Measurements from ENCODE around the gene CENPL.

Gene CENPL, protein sequence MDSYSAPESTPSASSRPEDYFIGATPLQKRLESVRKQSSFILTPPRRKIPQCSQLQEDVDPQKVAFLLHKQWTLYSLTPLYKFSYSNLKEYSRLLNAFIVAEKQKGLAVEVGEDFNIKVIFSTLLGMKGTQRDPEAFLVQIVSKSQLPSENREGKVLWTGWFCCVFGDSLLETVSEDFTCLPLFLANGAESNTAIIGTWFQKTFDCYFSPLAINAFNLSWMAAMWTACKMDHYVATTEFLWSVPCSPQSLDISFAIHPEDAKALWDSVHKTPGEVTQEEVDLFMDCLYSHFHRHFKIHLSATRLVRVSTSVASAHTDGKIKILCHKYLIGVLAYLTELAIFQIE

GRCh38 chr1:173824315-173825081 is at the start of gene CENPL, which contains the start of gene DARS2:
TSS of gene CENPL (minus strand) at chr1:173824883. CDS start at chr1:173811299, 13,584 bp downstream.
TSS of gene DARS2 (plus strand) at chr1:173824673. CDS start at chr1:173825230, 557 bp downstream.
- Histone ChIP-seq H3K9ac (ENCODE audit: low read length) (peak within 1 kb of the TSS; percentile 97), H3K4me1 (ENCODE audit: control insufficient read depth, low read depth, low read length) (peaks cover 6% of the 10 kb centered on the region), H3K27me3 (ENCODE audit: control insufficient read depth, insufficient read depth, low read length) (no peaks in the 10 kb centered on the region), H3K27ac (ENCODE audit: low read length) (peak within 1 kb of the TSS; percentile 90), H3K9me3 (ENCODE audit: control insufficient read depth, low read depth, low read length) (no peaks in the 10 kb centered on the region), H3K36me3 (ENCODE audit: control insufficient read depth, low read depth, low read length) (peaks cover 5% of the 10 kb centered on the region), H3K4me3 (ENCODE audit: low read length) (peak within 1 kb of the TSS; percentile 97)

DNA sequence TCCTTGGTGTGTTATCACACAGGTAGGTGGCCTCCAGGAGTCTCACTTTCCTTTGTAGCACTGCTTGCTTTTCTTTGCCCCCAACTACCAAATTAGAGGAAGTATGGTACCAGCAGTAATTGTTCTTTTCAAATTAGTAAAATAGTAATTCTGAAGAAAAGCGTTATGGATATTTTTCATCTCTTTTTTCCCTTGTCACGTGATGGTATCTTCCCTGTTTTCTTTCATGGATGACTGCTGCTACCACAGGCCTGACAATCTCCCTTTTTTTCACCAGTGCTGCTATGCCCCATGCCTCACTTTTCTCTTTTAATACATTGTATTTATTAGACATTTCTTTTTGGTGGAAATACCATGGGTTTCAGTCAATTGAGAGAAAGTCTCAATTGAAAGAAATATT is 46.8 kb upstream of the CENPL start:
- Histone ChIP-seq H3K9ac (ENCODE audit: low read length) (no peak overlapping the region), H3K9me3 (ENCODE audit: control insufficient read depth, low read depth, low read length) (peaks cover 4% of the 10 kb centered on the region), H3K27me3 (ENCODE audit: control insufficient read depth, insufficient read depth, low read length) (no peaks in the 10 kb centered on the region), H3K4me3 (ENCODE audit: low read length) (no peak overlapping the region), H3K27ac (ENCODE audit: low read length) (no peak overlapping the region), H3K36me3 (ENCODE audit: control insufficient read depth, low read depth, low read length) (peaks cover 29% of the 10 kb centered on the region), H3K4me1 (ENCODE audit: control insufficient read depth, low read depth, low read length) (peaks cover 6% of the 10 kb centered on the region)

DNA sequence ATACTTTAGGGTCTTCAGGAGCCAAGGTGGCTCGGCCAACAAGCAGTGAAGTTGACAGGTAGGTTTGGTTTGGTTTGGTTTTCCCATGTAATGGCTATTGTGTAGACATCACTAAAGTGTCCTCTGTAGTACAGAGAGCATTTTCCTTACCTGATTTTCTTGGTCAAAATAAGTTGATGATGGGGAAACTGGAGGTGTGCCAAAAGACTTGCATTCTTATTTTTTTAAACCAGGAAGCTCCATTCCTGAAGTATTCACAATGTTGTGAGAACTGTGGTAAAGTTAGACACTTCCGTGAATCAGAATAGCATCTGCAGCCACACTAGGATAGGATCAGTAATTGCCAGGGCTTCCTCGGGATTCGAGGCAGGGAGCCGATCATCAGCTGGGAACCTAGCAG is 46.4 kb upstream of the CENPL start:
- H3K4me1 ChIP-seq (ENCODE audit: control insufficient read depth, low read depth, low read length), result peaks cover 6% of the 10 kb centered on the region
- peaks cover 32% of the 10 kb centered on the region for H3K36me3 ChIP-seq (ENCODE audit: control insufficient read depth, low read depth, low read length)
- no peaks in the 10 kb centered on the region for H3K27me3 ChIP-seq (ENCODE audit: control insufficient read depth, insufficient read depth, low read length)
- H3K9me3 ChIP-seq (ENCODE audit: control insufficient read depth, low read depth, low read length), result peaks cover 4% of the 10 kb centered on the region
- no peak overlapping the region for H3K4me3 ChIP-seq (ENCODE audit: low read length)
- no peak overlapping the region for H3K9ac ChIP-seq (ENCODE audit: low read length)
- H3K27ac ChIP-seq (ENCODE audit: low read length), result no peak overlapping the region

DNA sequence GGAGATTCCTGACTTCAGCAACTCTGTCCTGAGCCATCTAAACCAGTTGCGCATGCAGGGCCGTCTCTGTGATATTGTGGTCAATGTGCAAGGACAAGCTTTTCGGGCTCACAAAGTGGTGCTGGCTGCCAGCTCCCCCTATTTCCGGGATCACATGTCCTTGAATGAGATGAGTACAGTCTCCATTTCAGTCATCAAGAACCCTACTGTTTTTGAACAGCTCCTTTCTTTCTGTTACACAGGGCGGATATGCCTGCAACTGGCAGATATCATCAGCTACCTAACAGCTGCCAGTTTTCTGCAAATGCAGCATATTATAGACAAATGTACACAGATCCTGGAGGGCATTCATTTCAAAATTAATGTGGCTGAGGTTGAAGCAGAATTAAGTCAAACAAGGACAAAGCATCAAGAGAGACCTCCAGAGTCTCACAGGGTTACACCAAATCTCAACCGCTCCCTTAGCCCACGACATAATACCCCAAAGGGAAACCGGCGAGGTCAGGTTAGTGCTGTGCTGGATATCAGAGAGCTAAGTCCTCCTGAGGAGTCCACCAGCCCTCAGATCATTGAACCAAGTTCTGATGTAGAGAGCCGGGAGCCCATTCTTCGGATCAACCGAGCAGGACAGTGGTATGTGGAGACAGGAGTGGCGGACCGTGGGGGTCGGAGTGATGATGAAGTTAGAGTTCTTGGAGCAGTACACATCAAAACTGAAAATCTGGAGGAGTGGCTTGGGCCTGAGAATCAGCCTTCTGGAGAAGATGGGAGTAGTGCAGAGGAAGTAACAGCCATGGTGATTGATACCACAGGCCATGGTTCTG is 45.8 kb upstream of the CENPL start:
- Histone ChIP-seq H3K27me3 (ENCODE audit: control insufficient read depth, insufficient read depth, low read length) (no peaks in the 10 kb centered on the region), H3K9me3 (ENCODE audit: control insufficient read depth, low read depth, low read length) (peaks cover 4% of the 10 kb centered on the region), H3K27ac (ENCODE audit: low read length) (no peak overlapping the region), H3K9ac (ENCODE audit: low read length) (no peak overlapping the region), H3K4me3 (ENCODE audit: low read length) (no peak overlapping the region), H3K36me3 (ENCODE audit: control insufficient read depth, low read depth, low read length) (peaks cover 38% of the 10 kb centered on the region), H3K4me1 (ENCODE audit: control insufficient read depth, low read depth, low read length) (peaks cover 9% of the 10 kb centered on the region)

DNA sequence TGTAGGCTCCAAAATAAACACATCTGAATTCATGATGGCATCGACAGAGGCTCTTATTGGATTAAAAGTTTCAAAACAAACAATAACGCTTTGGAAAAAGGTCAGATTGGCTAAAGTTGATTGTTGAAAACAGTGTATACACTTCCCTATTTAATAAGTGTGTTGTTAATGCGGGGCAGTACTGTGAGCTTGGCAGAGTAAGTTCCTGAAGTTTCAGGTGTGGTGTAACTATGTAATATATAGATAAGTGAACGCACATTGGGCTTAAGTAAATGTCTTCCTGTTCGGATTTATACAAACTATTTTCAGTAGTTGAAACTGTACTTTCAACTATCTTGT is 44.3 kb upstream of the CENPL start:
- Histone ChIP-seq H3K4me1 (ENCODE audit: control insufficient read depth, low read depth, low read length) (peaks cover 15% of the 10 kb centered on the region), H3K9ac (ENCODE audit: low read length) (peak overlapping the region; percentile 76), H3K4me3 (ENCODE audit: low read length) (peak overlapping the region; percentile 100), H3K27ac (ENCODE audit: low read length) (peak overlapping the region; percentile 51), H3K9me3 (ENCODE audit: control insufficient read depth, low read depth, low read length) (peaks cover 4% of the 10 kb centered on the region), H3K36me3 (ENCODE audit: control insufficient read depth, low read depth, low read length) (peaks cover 47% of the 10 kb centered on the region), H3K27me3 (ENCODE audit: control insufficient read depth, insufficient read depth, low read length) (no peaks in the 10 kb centered on the region)

GRCh38 chr1:173868266-173869020 is 43.8 kb upstream of the CENPL start, which contains the start of gene ZBTB37:
TSS of gene ZBTB37 (plus strand) at chr1:173868380. CDS start at chr1:173870226, 1,846 bp downstream.
- H3K9me3 ChIP-seq (ENCODE audit: control insufficient read depth, low read depth, low read length), result peaks cover 4% of the 10 kb centered on the region
- peak within 1 kb of the TSS; percentile 94 for H3K27ac ChIP-seq (ENCODE audit: low read length)
- peaks cover 53% of the 10 kb centered on the region for H3K36me3 ChIP-seq (ENCODE audit: control insufficient read depth, low read depth, low read length)
- H3K4me1 ChIP-seq (ENCODE audit: control insufficient read depth, low read depth, low read length), result peaks cover 15% of the 10 kb centered on the region
- peak within 1 kb of the TSS; percentile 99 for H3K9ac ChIP-seq (ENCODE audit: low read length)
- no peaks in the 10 kb centered on the region for H3K27me3 ChIP-seq (ENCODE audit: control insufficient read depth, insufficient read depth, low read length)
- H3K4me3 ChIP-seq (ENCODE audit: low read length), result peak within 1 kb of the TSS; percentile 100

DNA sequence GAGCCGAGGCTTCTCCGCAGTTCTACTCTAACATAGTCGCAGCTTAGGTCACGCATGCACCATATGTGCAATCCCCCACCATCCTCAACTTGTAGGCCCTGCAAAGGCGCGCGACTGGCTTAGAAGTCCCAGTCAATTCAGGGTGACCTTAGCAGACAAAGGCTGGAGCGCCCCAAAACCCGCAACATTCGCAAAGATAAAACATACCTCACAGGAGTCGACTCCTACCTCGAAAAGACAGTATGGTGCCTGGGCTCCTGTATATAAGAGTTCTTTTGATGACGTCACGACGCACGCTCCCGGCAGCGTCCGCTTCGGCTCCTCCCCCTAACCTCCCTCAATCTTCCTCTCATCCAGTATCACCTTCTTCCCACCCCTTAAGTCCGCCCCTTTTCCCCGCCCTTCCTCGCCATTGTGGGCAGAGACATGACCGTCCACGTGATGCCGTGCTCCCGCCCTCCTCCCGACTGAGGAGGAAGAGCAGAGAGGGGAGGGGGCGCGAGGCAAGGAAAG is 43.1 kb upstream of the CENPL start, which contains the start of gene GAS5:
Gene GAS5, minus strand, starts transcription at position 237 of the 513 bp plus-strand sequence.
- Histone ChIP-seq H3K36me3 (ENCODE audit: control insufficient read depth, low read depth, low read length) (peaks cover 57% of the 10 kb centered on the region), H3K27me3 (ENCODE audit: control insufficient read depth, insufficient read depth, low read length) (no peaks in the 10 kb centered on the region), H3K4me1 (ENCODE audit: control insufficient read depth, low read depth, low read length) (peaks cover 15% of the 10 kb centered on the region), H3K4me3 (ENCODE audit: low read length) (peak within 1 kb of the TSS; percentile 100), H3K9me3 (ENCODE audit: control insufficient read depth, low read depth, low read length) (peaks cover 4% of the 10 kb centered on the region), H3K9ac (ENCODE audit: low read length) (peak within 1 kb of the TSS; percentile 99), H3K27ac (ENCODE audit: low read length) (peak within 1 kb of the TSS; percentile 94)

- H3K9ac ChIP-seq (ENCODE audit: low read length), result peak overlapping the region; percentile 99
- H3K27ac ChIP-seq (ENCODE audit: low read length), result peak overlapping the region; percentile 94
- no peaks in the 10 kb centered on the region for H3K27me3 ChIP-seq (ENCODE audit: control insufficient read depth, insufficient read depth, low read length)
- peaks cover 15% of the 10 kb centered on the region for H3K4me1 ChIP-seq (ENCODE audit: control insufficient read depth, low read depth, low read length)
- H3K9me3 ChIP-seq (ENCODE audit: control insufficient read depth, low read depth, low read length), result peaks cover 4% of the 10 kb centered on the region
- H3K4me3 ChIP-seq (ENCODE audit: low read length), result peak overlapping the region; percentile 100
- H3K36me3 ChIP-seq (ENCODE audit: control insufficient read depth, low read depth, low read length), result peaks cover 59% of the 10 kb centered on the region
Measured at GRCh38 chr1:173867141-173867752, 42.6 kb upstream of the CENPL start.

- Histone ChIP-seq H3K4me1 (ENCODE audit: control insufficient read depth, low read depth, low read length) (peaks cover 15% of the 10 kb centered on the region), H3K4me3 (ENCODE audit: low read length) (peak overlapping the region; percentile 100), H3K9ac (ENCODE audit: low read length) (peak overlapping the region; percentile 99), H3K9me3 (ENCODE audit: control insufficient read depth, low read depth, low read length) (peaks cover 4% of the 10 kb centered on the region), H3K36me3 (ENCODE audit: control insufficient read depth, low read depth, low read length) (peaks cover 59% of the 10 kb centered on the region), H3K27me3 (ENCODE audit: control insufficient read depth, insufficient read depth, low read length) (no peaks in the 10 kb centered on the region), H3K27ac (ENCODE audit: low read length) (peak overlapping the region; percentile 94)
Measured at GRCh38 chr1:173866413-173867115, 41.9 kb upstream of the CENPL start.
